Panc1 (cell line): ENCODE results near the gene ZNF471. TPM values are rescaled to one million over a fixed set of nuclear protein-coding genes. Genes with fewer than 3 reads are reported as not detected.

Experiments used
- ATAC-seq: fragments of 200-7000 bp; cut with Tn5 transposase; 2 replicates; pipeline ENCODE4 v1.9.1; 2020; ENCODE audit warnings: mild to moderate bottlenecking, moderate library complexity
- Bru-seq: library from RNA; stranded (reverse); fragments of 400-500 nt; gene quantifications from one replicate; lab custom pipeline; 2021; lab: Mats Ljungman, UMichigan
- BruChase-seq, 2 experiments: library from RNA; stranded (reverse); fragments of 400-500 nt; gene quantifications; one replicate each; lab custom pipeline; 2021; lab: Mats Ljungman, UMichigan
- BruUV-seq: library from RNA; stranded (reverse); fragments of 400-500 nt; replicated peaks from 2 replicates; lab custom pipeline; 2021; lab: Mats Ljungman, UMichigan
- CTCF ChIA-PET: fragments of 300-600 bp; sonication (Branson Sonifier 250); formaldehyde crosslinking; loops from one replicate; lab custom pipeline; 2022; ENCODE audit warnings: antibody characterized with exemption; lab: Charles Lee
- POLR2A ChIA-PET: fragments of 300-600 bp; sonication (Branson Sonifier 250); formaldehyde crosslinking; loops from one replicate; lab custom pipeline; 2022; ENCODE audit warnings: antibody characterized with exemption; lab: Charles Lee
- DNase-seq: peaks from one replicate; pipeline ENCODE4 v3.0.0-alpha.2; 2010; ENCODE audit warnings: low read depth, low spot score
- H3K27ac ChIP-seq: 2 replicates; pipeline ENCODE4 v1.5.1; 2011; ENCODE audit warnings: mild to moderate bottlenecking, low read length, inconsistent platforms
- H3K27me3 ChIP-seq: fragments of 200-500 bp; sonication (Bioruptor generic); 2 replicates; pipeline ENCODE4 v1.6.0; 2014; ENCODE audit warnings: low read length, inconsistent platforms; ENCODE audit not compliant: control insufficient read depth, insufficient read depth
- H3K36me3 ChIP-seq: fragments of 200-500 bp; sonication (Bioruptor generic); 2 replicates; pipeline ENCODE4 v1.5.1; 2014; ENCODE audit warnings: inconsistent platforms, mild to moderate bottlenecking, low read length, moderate library complexity; ENCODE audit not compliant: control insufficient read depth, insufficient read depth
- H3K4me1 ChIP-seq: 2 replicates; pipeline ENCODE4 v1.5.1; 2011; ENCODE audit warnings: inconsistent platforms, mild to moderate bottlenecking, low read length, moderate library complexity; ENCODE audit not compliant: control insufficient read depth, insufficient read depth
- H3K4me3 ChIP-seq, 2 experiments: 2 replicates each; pipeline ENCODE4 v1.5.1; 2011 to 2012; ENCODE audit warnings: low read depth in 2 of 2, low read length in 2 of 2, mild to moderate bottlenecking in 2 of 2, inconsistent platforms in 1 of 2, moderate library complexity in 1 of 2
- H3K9me3 ChIP-seq: fragments of 200-500 bp; sonication (Bioruptor generic); 2 replicates; pipeline ENCODE4 v1.5.1; 2014; ENCODE audit warnings: low read depth, mild to moderate bottlenecking, inconsistent platforms, low read length, moderate library complexity; ENCODE audit not compliant: control insufficient read depth, insufficient read depth
- CTCF ChIP-seq: fragments of 450-650 bp; IDR thresholded peaks from 2 replicates; pipeline ENCODE4 v1.5.1; 2017; ENCODE audit warnings: mild to moderate bottlenecking
- POLR2AphosphoS5 ChIP-seq: IDR thresholded peaks from 2 replicates; pipeline ENCODE4 v1.6.1; 2012; ENCODE audit warnings: mild to moderate bottlenecking, low read depth, low read length, moderate library complexity
- SIN3A ChIP-seq: IDR thresholded peaks from 2 replicates; pipeline ENCODE4 v1.6.1; 2012; ENCODE audit warnings: low read depth, mild to moderate bottlenecking, low read length, moderate library complexity, borderline replicate concordance; ENCODE audit not compliant: insufficient read depth
- TCF7L2 ChIP-seq: IDR thresholded peaks from 2 replicates; pipeline ENCODE4 v1.6.1; 2011; ENCODE audit warnings: mild to moderate bottlenecking, low read depth, low read length, inconsistent platforms
- in situ Hi-C: cut with HindIII; loops from 2 replicates; pipeline ENCODE4 v1.10.0; 2016; ENCODE audit warnings: low sequenced_read_pairs, low pct_unique_long_range_greater_than_20kb
- intact Hi-C: fragments of 100-400 bp; cut with micrococcal nuclease; formaldehyde crosslinking; loops from one replicate; pipeline ENCODE4 v1.10.0; 2022; ENCODE audit not compliant: unreplicated experiment
- long read RNA-seq: library from polyadenylated mRNA; unstranded; transcript quantifications from one replicate; pipeline ENCODE4 v2.0.0, GENCODE V29; 2021; ENCODE audit not compliant: unreplicated experiment
- polyA plus RNA-seq: library from polyadenylated mRNA; unstranded; fragments of >200 nt; gene quantifications from one replicate; pipeline ENCODE4 v1.2.1, GENCODE V29; 2012; ENCODE audit warnings: missing spikeins; ENCODE audit not compliant: insufficient read length
- total RNA-seq: library from RNA; stranded (reverse); gene quantifications from one replicate; pipeline ENCODE4 v1.2.1, GENCODE V29; 2021; ENCODE audit not compliant: unreplicated experiment
- TF ChIP-seq, protein P1 (sequence below), 2 experiments: IDR thresholded peaks; 2 replicates each; pipeline ENCODE4 v1.6.1; 2011 to 2012; ENCODE audit warnings: low read depth in 2 of 2, control low read depth in 1 of 2, low read length in 1 of 2, mild to moderate bottlenecking in 1 of 2, moderate library complexity in 1 of 2; ENCODE audit not compliant: insufficient read depth in 1 of 2

Gene ZNF471
- total RNA-seq = not detected
- not detected for polyA plus RNA-seq
- Bru-seq, nascent RNA = not detected
- not detected for BruChase-seq, experiment 1, labeled RNA remaining after a 2-hour chase
- BruChase-seq, experiment 2, labeled RNA remaining after a 6-hour chase = not detected
- long read RNA-seq = 0 reads

GRCh38 chr19:56507446-56508289 lies at the start of gene ZNF471:
ZNF471 (plus strand) TSS chr19:56507855; CDS start chr19:56511572, 3,717 bp downstream.
- DNase-seq (no peak), ATAC-seq (no peak)
- no TSS peak for BruUV-seq
- peak within 1 kb of the TSS in 1 of 2 experiments; percentile 8; a peak in 1 of 4 replicates for H3K4me3 ChIP-seq
- H3K36me3 ChIP-seq = no peaks in the 10 kb centered on the region
- intact Hi-C loops = no loop called here
- no peak within 1 kb of the TSS for H3K27ac ChIP-seq
- CTCF ChIA-PET = no interaction called here
- POLR2A ChIA-PET = no interaction called here
- in situ Hi-C loops = no loop called here
- no peaks in the 10 kb centered on the region for H3K27me3 ChIP-seq
- peaks cover 36% of the 10 kb centered on the region for H3K9me3 ChIP-seq
- TF ChIP-seq SIN3A = no peak
- TF ChIP-seq TCF7L2 = no peak
- no peak for TF ChIP-seq CTCF
- TF ChIP-seq, protein P1, sequence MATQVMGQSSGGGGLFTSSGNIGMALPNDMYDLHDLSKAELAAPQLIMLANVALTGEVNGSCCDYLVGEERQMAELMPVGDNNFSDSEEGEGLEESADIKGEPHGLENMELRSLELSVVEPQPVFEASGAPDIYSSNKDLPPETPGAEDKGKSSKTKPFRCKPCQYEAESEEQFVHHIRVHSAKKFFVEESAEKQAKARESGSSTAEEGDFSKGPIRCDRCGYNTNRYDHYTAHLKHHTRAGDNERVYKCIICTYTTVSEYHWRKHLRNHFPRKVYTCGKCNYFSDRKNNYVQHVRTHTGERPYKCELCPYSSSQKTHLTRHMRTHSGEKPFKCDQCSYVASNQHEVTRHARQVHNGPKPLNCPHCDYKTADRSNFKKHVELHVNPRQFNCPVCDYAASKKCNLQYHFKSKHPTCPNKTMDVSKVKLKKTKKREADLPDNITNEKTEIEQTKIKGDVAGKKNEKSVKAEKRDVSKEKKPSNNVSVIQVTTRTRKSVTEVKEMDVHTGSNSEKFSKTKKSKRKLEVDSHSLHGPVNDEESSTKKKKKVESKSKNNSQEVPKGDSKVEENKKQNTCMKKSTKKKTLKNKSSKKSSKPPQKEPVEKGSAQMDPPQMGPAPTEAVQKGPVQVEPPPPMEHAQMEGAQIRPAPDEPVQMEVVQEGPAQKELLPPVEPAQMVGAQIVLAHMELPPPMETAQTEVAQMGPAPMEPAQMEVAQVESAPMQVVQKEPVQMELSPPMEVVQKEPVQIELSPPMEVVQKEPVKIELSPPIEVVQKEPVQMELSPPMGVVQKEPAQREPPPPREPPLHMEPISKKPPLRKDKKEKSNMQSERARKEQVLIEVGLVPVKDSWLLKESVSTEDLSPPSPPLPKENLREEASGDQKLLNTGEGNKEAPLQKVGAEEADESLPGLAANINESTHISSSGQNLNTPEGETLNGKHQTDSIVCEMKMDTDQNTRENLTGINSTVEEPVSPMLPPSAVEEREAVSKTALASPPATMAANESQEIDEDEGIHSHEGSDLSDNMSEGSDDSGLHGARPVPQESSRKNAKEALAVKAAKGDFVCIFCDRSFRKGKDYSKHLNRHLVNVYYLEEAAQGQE (IDR thresholded peaks at IDR 0.05; ENCODE audit: insufficient read depth in 1 of 2, low read depth in 2 of 2, low read length in 1 of 2) = no peak
- TF ChIP-seq POLR2AphosphoS5 = no peak
- H3K4me1 ChIP-seq = no peaks in the 10 kb centered on the region

DNA sequence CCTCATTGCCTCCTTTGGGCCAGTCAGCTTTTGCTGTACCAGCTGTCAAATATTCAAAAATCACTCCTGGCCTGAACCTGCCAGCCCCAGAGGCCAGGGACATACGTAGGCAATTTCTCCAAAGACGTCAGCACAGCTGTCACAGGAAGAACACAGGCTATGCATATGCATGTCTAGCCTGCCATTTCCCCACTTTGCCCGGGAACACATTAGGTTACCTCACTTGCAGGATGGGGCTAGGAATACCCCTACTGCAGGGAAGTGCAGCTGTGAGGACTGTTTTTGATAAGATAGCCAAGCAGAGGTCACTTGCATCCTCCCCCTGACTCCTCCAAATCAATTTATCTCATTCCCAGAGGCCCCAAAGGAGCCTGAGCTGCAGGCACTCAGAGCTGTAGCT lies 33.3 kb upstream of the ZNF471 start:
- in situ Hi-C loops = no loop called here
- no peak for TF ChIP-seq TCF7L2
- TF ChIP-seq POLR2AphosphoS5 = no peak
- TF ChIP-seq SIN3A = no peak
- TF ChIP-seq, protein P1 (IDR thresholded peaks at IDR 0.05; ENCODE audit: insufficient read depth in 1 of 2, low read depth in 2 of 2, low read length in 1 of 2) = no peak
- TF ChIP-seq CTCF = no peak
- H3K27me3 ChIP-seq = no peaks in the 10 kb centered on the region

More for the DNA sequence above, 33.3 kb upstream of the ZNF471 start:
- Histone ChIP-seq H3K36me3 (no peaks in the 10 kb centered on the region), H3K27ac (no peak overlapping the region), H3K4me1 (no peaks in the 10 kb centered on the region), H3K9me3 (peaks cover 6% of the 10 kb centered on the region), H3K4me3 (no peak overlapping the region)
- no peak for DNase-seq
- BruUV-seq = no TSS peak
- no peak for ATAC-seq
- CTCF ChIA-PET = no interaction called here
- POLR2A ChIA-PET = no interaction called here
- intact Hi-C loops = no loop called here
